PC-3 (cell line): ENCODE data around the gene KCNAB3. TPM values are rescaled to one million over a fixed set of nuclear protein-coding genes. Genes with fewer than 3 reads are reported as not detected.

Experiments
- ATAC-seq: fragments of 200-7000 bp; cut with Tn5 transposase; 2 replicates; pipeline ENCODE4 v1.9.1; 2020; ENCODE audit warnings: mild to moderate bottlenecking, moderate library complexity
- BruUV-seq: library from RNA; stranded (reverse); fragments of 400-500 nt; replicated peaks from 2 replicates; lab custom pipeline; 2021; lab: Mats Ljungman, UMichigan
- CTCF ChIA-PET: fragments of 300-600 bp; sonication (Branson Sonifier 250); formaldehyde crosslinking; loops from one replicate; lab custom pipeline; 2022; ENCODE audit warnings: antibody characterized with exemption; lab: Charles Lee
- POLR2A ChIA-PET: fragments of 300-600 bp; sonication (Branson Sonifier 250); formaldehyde crosslinking; loops from one replicate; lab custom pipeline; 2022; ENCODE audit warnings: antibody characterized with exemption; ENCODE audit not compliant: unreplicated experiment; lab: Charles Lee
- DNase-seq: peaks from one replicate; pipeline ENCODE4 v3.0.0-alpha.2; 2015
- H2AFZ ChIP-seq: fragments of 300-600 bp; sonication (generic); 2 replicates; pipeline ENCODE4 v1.6.0; 2016; ENCODE audit warnings: antibody characterized with exemption, low read length
- H3F3A ChIP-seq: fragments of 300-600 bp; sonication (generic); one replicate; pipeline ENCODE4 v1.6.0; 2017; ENCODE audit warnings: antibody characterized with exemption, low read length, control low read depth, mild to moderate bottlenecking; ENCODE audit not compliant: unreplicated experiment
- H3K27ac ChIP-seq: fragments of 300-600 bp; sonication (generic); 2 replicates; pipeline ENCODE4 v1.5.1; 2016; ENCODE audit warnings: mild to moderate bottlenecking, low read length
- H3K27me3 ChIP-seq: fragments of 300-600 bp; sonication (generic); 2 replicates; pipeline ENCODE4 v1.6.1; 2016; ENCODE audit warnings: low read length, mixed read lengths
- H3K36me3 ChIP-seq: fragments of 300-600 bp; sonication (generic); 2 replicates; pipeline ENCODE4 v1.6.1; 2016; ENCODE audit warnings: low read depth, mixed run types, low read length, mixed read lengths
- H3K4me1 ChIP-seq: fragments of 300-600 bp; sonication (generic); 2 replicates; pipeline ENCODE4 v1.5.1; 2016; ENCODE audit warnings: low read length; ENCODE audit not compliant: insufficient read depth
- H3K4me2 ChIP-seq: fragments of 300-600 bp; sonication (generic); 2 replicates; pipeline ENCODE4 v1.6.0; 2016; ENCODE audit warnings: low read length
- H3K4me3 ChIP-seq: fragments of 300-600 bp; sonication (generic); 2 replicates; pipeline ENCODE4 v1.5.1; 2016; ENCODE audit warnings: mild to moderate bottlenecking, low read length, mixed read lengths
- H3K79me2 ChIP-seq: fragments of 300-600 bp; sonication (generic); 2 replicates; pipeline ENCODE4 v1.6.1; 2017; ENCODE audit warnings: low read length, mixed read lengths
- H3K9ac ChIP-seq: fragments of 300-600 bp; sonication (generic); 2 replicates; pipeline ENCODE4 v1.6.0; 2016; ENCODE audit warnings: mild to moderate bottlenecking, low read length
- H3K9me2 ChIP-seq: fragments of 300-600 bp; sonication (generic); replicated peaks from 2 replicates; pipeline ENCODE4 v1.6.1; 2016; ENCODE audit warnings: mixed run types, low read length, mixed read lengths
- H3K9me3 ChIP-seq: fragments of 300-600 bp; sonication (generic); 2 replicates; pipeline ENCODE4 v1.6.1; 2016; ENCODE audit warnings: low read length, mixed read lengths
- H4K20me1 ChIP-seq: fragments of 300-600 bp; sonication (generic); 2 replicates; pipeline ENCODE4 v1.6.1; 2016; ENCODE audit warnings: low read length, mixed read lengths
- EZH2 ChIP-seq: fragments of 300-600 bp; sonication (generic); IDR thresholded peaks from one replicate; pipeline ENCODE4 v1.6.1; 2017; ENCODE audit warnings: antibody characterized with exemption, mild to moderate bottlenecking, low read length; ENCODE audit not compliant: unreplicated experiment
- EZH2phosphoT487 ChIP-seq: fragments of 300-600 bp; sonication (generic); IDR thresholded peaks from 2 replicates; pipeline ENCODE4 v1.6.1; 2018; ENCODE audit warnings: mild to moderate bottlenecking, antibody characterized with exemption, low read length, borderline replicate concordance
- intact Hi-C: fragments of 100-400 bp; cut with micrococcal nuclease; formaldehyde crosslinking; loops from 2 replicates; pipeline ENCODE4 v1.9.0; 2023
- total RNA-seq: library from RNA; depleted of rRNA; stranded (reverse); fragments of >200 nt; gene quantifications from 2 replicates; pipeline ENCODE4 v1.2.3, GENCODE V29; 2014
- TF ChIP-seq, protein P1 (sequence below): fragments of 300-600 bp; sonication (generic); conservative IDR thresholded peaks from 2 replicates; pipeline ENCODE4 v1.5.1; 2017; ENCODE audit warnings: antibody characterized with exemption, low read depth, mild to moderate bottlenecking, low read length

The KCNAB3 gene
- total RNA-seq, 1 experiment from 2014 or later = 0.26 TPM

DNA sequence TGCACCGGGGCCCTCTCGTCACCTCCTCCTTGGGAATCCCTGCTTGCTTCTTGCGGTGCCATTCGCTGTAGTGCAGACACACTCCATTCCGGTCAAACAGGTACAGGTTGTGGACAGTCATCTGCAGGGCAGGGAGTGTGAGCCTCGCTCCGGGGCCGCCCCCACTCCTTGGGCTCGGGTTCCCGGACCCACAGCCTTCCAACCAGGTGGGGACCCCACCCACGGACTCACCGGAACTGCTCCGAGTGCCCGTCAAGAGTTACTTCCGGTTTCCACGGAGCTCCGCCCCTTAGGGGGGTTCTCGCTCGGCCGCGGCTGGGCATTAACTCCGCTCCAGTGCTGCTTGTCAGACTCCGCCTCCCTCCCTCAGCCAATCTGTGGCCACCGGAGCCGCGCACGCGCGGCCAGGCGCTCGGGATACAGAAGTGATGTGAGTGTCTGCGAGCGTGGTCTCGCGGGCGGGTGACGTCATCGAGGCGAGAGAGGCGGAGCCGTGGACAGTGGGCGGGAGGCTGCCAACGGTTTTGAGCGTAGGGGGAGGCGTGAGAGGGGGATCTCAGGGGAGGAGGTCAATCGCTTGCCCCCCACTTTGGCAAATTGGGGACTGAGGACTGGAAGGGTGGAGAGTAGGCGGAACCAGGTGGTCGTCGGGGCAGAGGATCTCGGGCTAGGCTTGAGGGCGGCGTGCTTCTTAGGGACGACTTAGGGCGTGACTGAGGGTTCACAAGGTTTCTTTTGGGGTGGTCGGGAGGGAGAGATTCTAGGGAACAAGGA is 2.2 kb upstream of the KCNAB3 start, which contains the start of the genes CNTROB and TRAPPC1:
Gene CNTROB, plus strand, starts transcription at position 498 of the 774 bp plus-strand sequence. CDS start 874 bp downstream, outside the sequence.
Gene TRAPPC1, minus strand, starts transcription at position 238 of the 774 bp plus-strand sequence. Its CDS starts 117 bp downstream, at position 121.
- TF ChIP-seq EZH2phosphoT487 (no peak), EZH2 (no peak)
- TF ChIP-seq, protein P1, sequence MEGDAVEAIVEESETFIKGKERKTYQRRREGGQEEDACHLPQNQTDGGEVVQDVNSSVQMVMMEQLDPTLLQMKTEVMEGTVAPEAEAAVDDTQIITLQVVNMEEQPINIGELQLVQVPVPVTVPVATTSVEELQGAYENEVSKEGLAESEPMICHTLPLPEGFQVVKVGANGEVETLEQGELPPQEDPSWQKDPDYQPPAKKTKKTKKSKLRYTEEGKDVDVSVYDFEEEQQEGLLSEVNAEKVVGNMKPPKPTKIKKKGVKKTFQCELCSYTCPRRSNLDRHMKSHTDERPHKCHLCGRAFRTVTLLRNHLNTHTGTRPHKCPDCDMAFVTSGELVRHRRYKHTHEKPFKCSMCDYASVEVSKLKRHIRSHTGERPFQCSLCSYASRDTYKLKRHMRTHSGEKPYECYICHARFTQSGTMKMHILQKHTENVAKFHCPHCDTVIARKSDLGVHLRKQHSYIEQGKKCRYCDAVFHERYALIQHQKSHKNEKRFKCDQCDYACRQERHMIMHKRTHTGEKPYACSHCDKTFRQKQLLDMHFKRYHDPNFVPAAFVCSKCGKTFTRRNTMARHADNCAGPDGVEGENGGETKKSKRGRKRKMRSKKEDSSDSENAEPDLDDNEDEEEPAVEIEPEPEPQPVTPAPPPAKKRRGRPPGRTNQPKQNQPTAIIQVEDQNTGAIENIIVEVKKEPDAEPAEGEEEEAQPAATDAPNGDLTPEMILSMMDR = no peak
- no peaks in the 10 kb centered on the region for H3K36me3 ChIP-seq
- no TSS peak for BruUV-seq
- no peaks in the 10 kb centered on the region for H3K27me3 ChIP-seq
- peaks cover 45% of the 10 kb centered on the region for H3K79me2 ChIP-seq
- no peaks in the 10 kb centered on the region for H3K9me2 ChIP-seq
- no peaks in the 10 kb centered on the region for H3K9me3 ChIP-seq
- ATAC-seq (peak; percentile 95), DNase-seq (peak; percentile 96)
- ChIA-PET CTCF (interaction anchor here (0.6 to 2.2 kb wide), 5 partner anchors 51 to 129 kb away, joined by 3 to 10 read pairs (median 3); no protein-coding TSS in a partner anchor), POLR2A (interaction anchor here (0.6 kb wide), 1 partner anchor 106 kb away, joined by 6 read pairs; no protein-coding TSS in a partner anchor)
- H4K20me1 ChIP-seq = no peaks in the 10 kb centered on the region
- intact Hi-C loops = loop anchor here (1.0 to 5.0 kb wide), 3 partner anchors 45 to 125 kb away; no protein-coding TSS in a partner anchor
- peak within 1 kb of the TSS; percentile 98 for H3K4me3 ChIP-seq
- peak within 1 kb of the TSS; percentile 100 for H2AFZ ChIP-seq
- no peaks in the 10 kb centered on the region for H3F3A ChIP-seq
- peak within 1 kb of the TSS; percentile 99 for H3K4me2 ChIP-seq
- peaks cover 21% of the 10 kb centered on the region for H3K4me1 ChIP-seq
- peak within 1 kb of the TSS; percentile 88 for H3K9ac ChIP-seq
- peak within 1 kb of the TSS; percentile 44 for H3K27ac ChIP-seq

DNA sequence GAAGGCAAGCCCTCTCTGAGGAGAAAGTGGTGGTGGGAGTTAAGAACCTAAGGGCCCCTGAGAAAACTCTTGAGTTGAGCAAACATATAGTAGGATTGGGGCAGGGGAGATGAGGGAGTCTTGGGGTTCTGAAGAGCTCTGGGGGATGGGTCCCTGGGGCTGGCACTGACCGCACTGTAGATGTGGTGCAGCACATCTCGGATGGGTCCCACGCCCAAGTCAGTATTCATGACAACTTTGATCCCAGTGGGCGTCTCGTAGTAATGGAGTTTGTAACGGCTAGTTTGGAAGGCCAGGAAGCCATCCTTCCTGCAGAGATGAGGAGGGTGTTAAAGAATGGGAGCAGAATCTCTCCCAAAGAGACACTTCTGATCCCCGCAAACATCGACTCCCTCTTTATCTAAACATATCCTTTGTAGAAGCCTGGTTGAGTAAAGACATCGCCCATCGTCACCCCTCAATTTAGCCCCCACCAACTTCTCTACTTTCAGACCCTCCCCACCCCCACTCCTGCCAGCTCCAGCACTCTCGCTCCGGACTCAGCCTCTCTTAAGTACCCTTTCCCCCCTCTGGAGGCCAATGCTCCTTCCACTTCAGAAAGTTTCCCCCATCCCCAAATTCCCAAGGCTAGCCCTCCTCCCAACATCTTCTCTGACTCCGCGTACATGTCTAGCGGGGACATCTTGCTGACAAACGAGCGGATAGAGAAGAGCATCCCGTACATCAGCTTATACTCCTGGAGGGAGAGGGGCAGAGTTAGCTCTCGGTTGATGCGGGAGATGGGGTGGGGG is 1.4 kb upstream of the KCNAB3 start:
- H3K9me3 ChIP-seq = no peaks in the 10 kb centered on the region
- TF ChIP-seq, protein P1 = no peak
- TF ChIP-seq EZH2 = no peak
- TF ChIP-seq EZH2phosphoT487 = no peak
- DNase-seq (no peak), ATAC-seq (no peak)
- peak overlapping the region; percentile 99 for H3K4me2 ChIP-seq
- CTCF ChIA-PET = interaction anchor here (0.6 to 2.2 kb wide), 4 partner anchors 52 to 66 kb away, joined by 3 to 10 read pairs (median 4); no protein-coding TSS in a partner anchor
- peaks cover 45% of the 10 kb centered on the region for H3K79me2 ChIP-seq
- H3K9ac ChIP-seq = peak overlapping the region; percentile 88
- no peaks in the 10 kb centered on the region for H3K27me3 ChIP-seq
- H2AFZ ChIP-seq = peak overlapping the region; percentile 83
- H3K36me3 ChIP-seq = no peaks in the 10 kb centered on the region
- no peaks in the 10 kb centered on the region for H3F3A ChIP-seq
- POLR2A ChIA-PET = interaction anchor here (0.6 kb wide), 1 partner anchor 107 kb away, joined by 6 read pairs; no protein-coding TSS in a partner anchor
- intact Hi-C loops = loop anchor here (5.0 kb wide), 2 partner anchors 51 to 126 kb away; no protein-coding TSS in a partner anchor
- no peaks in the 10 kb centered on the region for H4K20me1 ChIP-seq
- H3K4me3 ChIP-seq = peak overlapping the region; percentile 98
- no peaks in the 10 kb centered on the region for H3K9me2 ChIP-seq
- peaks cover 21% of the 10 kb centered on the region for H3K4me1 ChIP-seq
- BruUV-seq = TSS peak; percentile 83
- H3K27ac ChIP-seq = no peak overlapping the region
